ENCODE results near the gene AFF4.
A peak's percentile ranks its signal among the peaks of the same experiment; 100 is the strongest.
"Not testable (repeated sequence)": the region's sequence is repeated elsewhere in the genome, so short reads cannot be mapped to it uniquely, and the experiment has no call there.

The AFF4 gene, protein sequence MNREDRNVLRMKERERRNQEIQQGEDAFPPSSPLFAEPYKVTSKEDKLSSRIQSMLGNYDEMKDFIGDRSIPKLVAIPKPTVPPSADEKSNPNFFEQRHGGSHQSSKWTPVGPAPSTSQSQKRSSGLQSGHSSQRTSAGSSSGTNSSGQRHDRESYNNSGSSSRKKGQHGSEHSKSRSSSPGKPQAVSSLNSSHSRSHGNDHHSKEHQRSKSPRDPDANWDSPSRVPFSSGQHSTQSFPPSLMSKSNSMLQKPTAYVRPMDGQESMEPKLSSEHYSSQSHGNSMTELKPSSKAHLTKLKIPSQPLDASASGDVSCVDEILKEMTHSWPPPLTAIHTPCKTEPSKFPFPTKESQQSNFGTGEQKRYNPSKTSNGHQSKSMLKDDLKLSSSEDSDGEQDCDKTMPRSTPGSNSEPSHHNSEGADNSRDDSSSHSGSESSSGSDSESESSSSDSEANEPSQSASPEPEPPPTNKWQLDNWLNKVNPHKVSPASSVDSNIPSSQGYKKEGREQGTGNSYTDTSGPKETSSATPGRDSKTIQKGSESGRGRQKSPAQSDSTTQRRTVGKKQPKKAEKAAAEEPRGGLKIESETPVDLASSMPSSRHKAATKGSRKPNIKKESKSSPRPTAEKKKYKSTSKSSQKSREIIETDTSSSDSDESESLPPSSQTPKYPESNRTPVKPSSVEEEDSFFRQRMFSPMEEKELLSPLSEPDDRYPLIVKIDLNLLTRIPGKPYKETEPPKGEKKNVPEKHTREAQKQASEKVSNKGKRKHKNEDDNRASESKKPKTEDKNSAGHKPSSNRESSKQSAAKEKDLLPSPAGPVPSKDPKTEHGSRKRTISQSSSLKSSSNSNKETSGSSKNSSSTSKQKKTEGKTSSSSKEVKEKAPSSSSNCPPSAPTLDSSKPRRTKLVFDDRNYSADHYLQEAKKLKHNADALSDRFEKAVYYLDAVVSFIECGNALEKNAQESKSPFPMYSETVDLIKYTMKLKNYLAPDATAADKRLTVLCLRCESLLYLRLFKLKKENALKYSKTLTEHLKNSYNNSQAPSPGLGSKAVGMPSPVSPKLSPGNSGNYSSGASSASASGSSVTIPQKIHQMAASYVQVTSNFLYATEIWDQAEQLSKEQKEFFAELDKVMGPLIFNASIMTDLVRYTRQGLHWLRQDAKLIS

DNA sequence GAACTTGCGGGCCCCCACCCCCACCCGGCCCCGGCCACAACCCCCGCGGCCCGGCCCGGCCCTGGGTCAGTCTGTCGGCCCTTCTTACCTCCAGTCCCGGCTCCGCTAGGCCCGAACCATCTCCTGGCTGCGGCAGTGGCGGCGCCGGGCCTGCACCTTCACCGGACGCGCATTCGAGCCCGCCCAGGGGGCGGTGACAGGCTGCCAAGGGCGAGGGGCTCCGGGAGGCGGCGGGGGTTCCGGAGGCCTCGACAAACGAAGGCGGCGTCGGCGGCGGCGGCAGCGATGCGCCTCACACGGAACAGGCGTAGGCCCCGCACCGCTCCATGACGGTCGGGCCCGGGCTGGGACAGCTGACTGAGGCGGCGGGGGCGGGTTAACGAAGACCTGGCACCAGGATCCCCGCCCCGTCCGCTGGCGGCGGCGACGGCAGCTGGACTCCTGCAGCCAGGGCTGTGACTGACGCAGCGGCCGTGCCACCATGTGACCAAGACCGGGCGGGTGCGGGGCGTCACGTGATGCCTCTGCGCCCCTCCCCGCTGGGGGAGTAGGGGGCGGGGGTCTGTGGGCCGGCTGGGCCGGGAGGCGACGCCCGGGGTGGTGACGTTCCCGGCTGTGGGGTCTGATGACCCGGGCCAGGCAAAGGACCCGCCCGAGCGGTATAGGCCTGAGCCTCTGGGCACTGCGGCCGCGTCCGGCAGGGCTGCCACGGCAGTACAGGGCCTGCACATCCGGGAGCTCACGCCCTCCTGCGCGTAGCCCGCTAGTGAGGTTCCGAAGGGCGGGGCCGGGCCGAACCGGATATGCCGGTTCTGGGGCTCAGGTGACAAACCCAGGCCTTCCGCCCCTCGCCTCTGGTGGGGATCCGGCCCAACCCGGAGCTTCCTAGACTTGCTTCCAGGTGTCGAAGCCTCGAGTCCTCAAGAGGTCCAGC is at the start of gene AFF4:
Gene AFF4, minus strand, starts transcription at position 464 of the 934 bp plus-strand sequence. CDS start 26,445 bp downstream, outside the sequence.
- DNase-seq = peak; percentile 91

DNA sequence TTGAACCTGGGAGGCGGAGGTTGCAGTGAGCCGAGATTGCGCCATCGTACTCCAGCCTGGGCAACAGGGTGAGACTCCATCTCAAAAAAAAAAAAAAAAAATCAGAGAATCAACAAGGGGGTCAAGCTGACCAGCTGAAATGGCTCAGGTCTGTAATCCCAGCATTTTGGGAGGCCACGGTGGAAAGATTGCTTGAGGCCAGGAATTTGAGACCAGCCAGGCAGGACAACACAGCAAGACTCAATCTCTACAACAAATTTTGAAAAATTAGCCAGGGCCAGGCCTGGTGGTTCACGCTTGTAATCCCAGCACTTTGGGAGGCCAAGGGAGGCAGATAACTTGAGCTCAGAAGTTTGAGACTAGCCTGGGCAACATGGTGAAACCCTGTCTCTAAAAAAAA is 45.0 kb upstream of the AFF4 start:
- not testable (repeated sequence) for DNase-seq

DNA sequence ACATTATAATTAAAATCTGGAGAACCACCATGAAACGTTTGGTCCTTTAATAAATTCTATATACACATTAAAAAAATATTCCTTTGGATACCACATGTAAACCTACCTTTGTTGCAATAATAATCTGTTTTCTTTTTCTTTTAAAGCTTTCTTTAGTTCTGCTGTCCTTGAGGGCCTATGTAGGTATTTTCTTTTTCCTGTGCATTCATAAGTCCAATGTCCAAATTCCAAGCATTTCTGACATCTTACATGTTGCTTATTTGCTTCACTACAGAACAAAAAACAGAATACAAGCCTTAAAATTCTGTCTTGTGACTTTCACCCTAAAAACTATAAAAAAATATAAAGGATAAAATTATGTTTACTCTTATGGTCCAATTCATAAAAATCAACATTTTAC is 43.2 kb upstream of the AFF4 start:
- DNase-seq = no peak

DNA sequence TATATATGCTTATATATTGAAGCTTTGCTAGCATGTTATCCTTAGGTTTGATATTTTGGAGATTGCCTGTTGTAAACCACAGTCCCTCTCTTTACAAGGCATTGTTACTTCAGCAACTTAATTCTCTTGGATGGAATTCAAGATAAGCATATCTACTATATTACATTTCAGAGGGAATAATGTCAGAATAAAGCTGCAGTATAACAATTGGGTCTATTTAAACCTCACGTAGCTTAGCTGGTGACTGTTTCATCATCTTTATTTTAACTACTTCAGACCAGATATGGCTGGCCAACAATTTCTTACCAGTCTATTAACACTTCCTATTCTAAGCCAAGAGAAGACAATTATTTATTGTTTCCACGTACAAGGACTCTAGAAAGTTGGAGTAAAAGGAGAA is 35.8 kb upstream of the AFF4 start:
- no peak for DNase-seq

- no peak for DNase-seq
These were observed 35.1 kb upstream of the AFF4 start for GRCh38 chr5:132998556-132998955.

DNA sequence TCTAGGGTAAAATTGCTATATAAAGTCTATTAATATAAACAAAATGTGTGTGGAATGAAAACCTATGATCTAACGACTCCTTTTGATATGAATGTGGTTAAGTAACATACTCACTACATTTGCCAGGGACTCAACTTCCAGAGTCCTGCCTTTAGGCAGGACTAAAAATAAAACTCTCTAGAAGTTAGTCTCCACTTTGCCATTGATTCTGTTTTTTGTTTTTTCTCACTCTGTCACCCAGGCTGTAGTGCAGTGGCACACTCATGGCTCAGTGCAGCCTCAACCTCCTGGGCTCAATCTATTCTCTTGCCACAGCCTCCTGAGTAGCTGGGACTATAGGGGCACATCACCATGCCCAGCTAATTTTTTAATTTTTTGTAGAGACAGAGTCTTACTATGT is 32.9 kb upstream of the AFF4 start:
- no peak for DNase-seq

GRCh38 chr5:132987531-132988408 is 24.3 kb upstream of the AFF4 start:
- no peak for DNase-seq

DNA sequence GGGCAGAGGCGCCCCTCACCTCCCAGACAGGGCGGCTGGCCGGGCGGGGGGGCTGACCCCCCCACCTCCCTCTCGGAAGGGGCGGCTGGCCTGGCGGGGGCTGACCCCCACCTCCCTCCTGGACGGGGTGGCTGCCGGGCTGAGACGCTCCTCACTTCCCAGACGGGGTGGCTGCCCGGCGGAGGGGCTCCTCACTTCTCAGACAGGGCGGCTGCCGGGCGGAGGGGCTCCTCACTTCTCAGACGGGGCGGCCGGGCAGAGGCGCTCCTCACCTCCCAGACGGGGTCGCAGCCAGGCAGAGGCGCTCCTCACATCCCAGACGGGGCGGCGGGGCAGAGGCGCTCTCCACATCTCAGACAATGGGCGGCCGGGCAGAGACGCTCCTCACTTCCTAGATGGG is 19.5 kb upstream of the AFF4 start:
- not testable (repeated sequence) for DNase-seq

- no peak for DNase-seq
These were observed 17.9 kb upstream of the AFF4 start for GRCh38 chr5:132981288-132981687.

DNA sequence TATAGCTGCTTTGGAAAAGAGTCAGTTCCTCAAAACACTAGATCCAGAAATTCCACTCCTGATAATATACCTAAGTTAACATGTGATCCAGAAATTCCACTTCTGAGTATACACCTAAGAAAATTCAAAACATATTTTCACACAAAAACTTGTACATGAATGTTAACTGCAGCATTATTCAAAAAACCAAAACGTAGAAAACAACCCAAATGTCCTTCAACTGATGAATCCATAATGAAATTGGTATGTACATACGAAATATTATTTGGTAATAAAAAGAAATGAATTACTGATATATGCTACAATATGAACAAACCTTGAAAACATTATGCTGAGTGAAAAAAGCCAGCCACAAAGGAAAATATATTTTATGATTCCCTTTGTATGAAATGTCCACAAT is 16.5 kb upstream of the AFF4 start:
- DNase-seq = no peak

DNA sequence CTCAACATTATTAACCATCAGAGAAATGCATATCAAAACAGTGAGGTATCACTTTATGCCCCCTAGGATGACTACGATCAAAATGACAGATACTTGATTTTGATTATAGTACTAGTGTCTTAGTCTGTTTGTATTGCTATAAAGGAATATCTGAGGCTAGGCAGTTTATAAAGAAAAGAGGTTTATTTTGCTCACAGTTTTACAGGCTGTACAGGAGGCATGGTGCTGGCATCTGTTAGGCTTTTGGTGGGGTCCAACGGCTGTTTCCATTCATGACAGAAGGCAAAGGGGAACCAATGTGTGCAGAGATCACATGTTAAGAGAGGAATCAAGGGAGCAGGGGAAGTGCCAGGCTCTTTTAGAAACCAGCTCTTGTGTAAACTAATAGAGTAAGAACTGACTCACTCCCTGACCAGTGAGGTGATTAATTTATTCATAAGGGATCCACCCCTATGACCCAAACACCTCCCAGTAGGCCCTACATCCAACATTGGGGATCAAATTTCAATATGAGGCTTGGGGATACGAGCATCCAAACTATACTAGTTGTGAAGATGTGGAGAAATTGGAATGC is 16.0 kb upstream of the AFF4 start:
- DNase-seq = no peak

DNA sequence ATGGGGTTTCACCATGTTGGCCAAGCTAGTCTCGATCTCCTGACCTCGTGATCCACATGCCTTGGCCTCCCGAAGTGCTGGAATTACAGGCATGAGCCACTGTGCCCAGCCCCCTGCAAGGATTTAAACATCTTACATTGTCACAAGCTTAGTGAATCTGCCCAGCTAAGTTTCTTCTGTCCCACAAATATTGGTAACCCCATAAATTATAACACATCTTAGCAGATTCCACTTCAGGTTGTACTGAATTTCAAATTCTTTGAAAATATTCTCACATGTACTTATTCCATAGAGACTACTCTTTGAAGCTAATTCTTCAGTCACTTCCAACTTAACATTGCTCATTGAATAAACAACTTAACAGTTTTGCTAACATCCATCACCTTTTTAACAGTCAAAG is 13.4 kb upstream of the AFF4 start:
- no peak for DNase-seq

GRCh38 chr5:132972436-132972828 is 9.0 kb upstream of the AFF4 start:
- DNase-seq = not testable (repeated sequence)

DNA sequence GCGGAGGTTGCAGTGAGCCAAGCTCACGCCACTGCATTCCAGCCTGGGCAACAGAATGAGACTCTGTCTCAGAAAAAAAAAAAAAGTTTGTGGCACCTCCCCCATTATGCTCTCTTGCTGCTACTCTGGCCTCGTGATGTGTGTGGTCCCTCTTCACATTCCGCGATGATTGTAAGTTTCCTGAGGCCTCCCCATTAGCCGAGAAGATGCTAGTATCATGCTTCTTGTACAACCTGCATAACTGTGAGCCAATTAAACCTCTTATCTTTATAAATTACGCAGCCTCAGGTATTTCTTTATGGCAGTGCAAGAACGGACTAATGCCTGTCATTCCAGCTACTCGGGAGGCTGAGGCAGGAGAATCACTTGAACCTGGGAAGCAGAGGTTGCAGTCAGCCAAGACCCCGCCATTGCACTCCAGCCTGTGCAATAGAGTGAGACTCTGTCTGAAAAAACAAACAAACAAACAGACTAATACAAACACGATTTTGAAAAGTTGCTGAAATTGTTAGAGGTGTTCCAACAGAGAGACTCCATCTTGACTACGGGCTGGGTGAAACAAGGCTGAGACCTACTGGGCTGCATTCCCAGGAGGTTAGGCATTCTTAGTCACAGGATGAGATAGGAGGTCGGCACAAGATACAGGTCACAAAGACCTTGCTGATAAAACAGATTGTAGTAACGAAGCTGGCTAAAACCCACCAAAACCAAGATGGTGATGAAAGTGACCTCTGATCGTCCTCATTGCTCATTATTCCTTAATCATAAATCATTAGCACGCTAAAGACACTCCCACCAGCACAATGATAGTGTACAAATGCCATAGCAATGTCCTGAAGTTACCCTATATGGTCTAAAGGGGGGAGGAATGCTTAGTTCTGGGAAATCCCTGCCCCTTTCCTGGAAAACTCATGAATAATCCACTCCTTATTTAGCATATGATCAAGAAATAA is 8.3 kb upstream of the AFF4 start:
- DNase-seq = no peak

DNA sequence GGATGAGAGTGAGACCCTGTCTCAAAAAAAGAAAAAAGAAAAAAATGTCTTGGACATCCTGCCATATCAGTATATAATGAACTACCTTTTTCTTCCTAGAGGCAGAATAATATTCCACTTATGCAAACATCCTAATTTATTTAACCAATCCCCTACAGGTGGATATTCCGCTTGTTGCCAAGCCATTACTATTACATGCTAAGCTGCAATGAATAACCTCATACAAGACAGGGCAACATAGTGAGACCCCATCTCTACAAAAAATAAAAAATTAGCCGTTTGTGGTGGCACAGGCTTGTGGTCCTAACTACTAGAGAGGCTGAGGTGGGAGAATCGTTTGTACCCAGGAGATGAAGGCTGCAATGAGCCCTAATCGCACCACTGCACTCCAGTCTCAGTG is 1.7 kb upstream of the AFF4 start:
- no peak for DNase-seq

- no peak for DNase-seq
These were observed 909 bp downstream of the AFF4 start for GRCh38 chr5:132962429-132963021.

DNA sequence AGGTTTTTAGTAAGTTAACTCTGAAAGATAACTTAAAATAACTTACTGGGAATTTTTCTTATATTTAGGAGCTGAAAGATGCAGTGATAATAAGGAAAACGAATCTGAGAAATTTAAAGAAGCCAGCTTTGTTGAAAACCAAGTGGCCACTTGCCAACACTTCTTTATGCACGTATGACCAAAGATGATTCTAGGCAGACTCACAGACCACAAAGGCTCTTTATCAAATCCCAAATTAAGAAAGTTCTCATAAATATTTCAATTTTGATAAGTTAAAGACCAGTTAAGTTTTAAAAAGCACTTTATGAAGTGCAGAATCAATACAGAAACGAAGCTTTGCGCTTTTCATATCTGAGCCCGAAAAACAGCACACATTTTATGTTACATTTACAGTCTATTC is 1.5 kb downstream of the AFF4 start:
- no peak for DNase-seq

- not testable (repeated sequence) for DNase-seq
These were observed 2.2 kb downstream of the AFF4 start for GRCh38 chr5:132961123-132961815.
